Neutrophil (primary cell): ENCODE results near the gene ARID1A.

ENCODE experiments used
- H3K27ac ChIP-seq: fragments of 200-600 bp; sonication (generic); 2 replicates; pipeline ENCODE4 v1.5.1; 2016; ENCODE audit warnings: mild to moderate bottlenecking, moderate library complexity
- H3K27me3 ChIP-seq: fragments of 200-600 bp; sonication (generic); 2 replicates; pipeline ENCODE4 v1.6.0; 2016; ENCODE audit warnings: mild to moderate bottlenecking
- H3K36me3 ChIP-seq: fragments of 200-600 bp; sonication (generic); 2 replicates; pipeline ENCODE4 v1.5.1; 2017
- H3K4me1 ChIP-seq, 2 experiments: fragments of 200-600 bp in 1 of 2; sonication (generic) in 1 of 2; 1 replicate in 1 of 2; 2 replicates in 1 of 2; pipeline versions ENCODE4 v1.5.1 to v1.6.1; 2013 to 2016; ENCODE audit warnings: low read depth in 1 of 2, low read length in 1 of 2, mild to moderate bottlenecking in 1 of 2, moderate library complexity in 1 of 2; ENCODE audit not compliant: control insufficient read depth in 1 of 2, insufficient read depth in 1 of 2
- H3K4me3 ChIP-seq, 2 experiments: fragments of 200-600 bp in 1 of 2; sonication (generic) in 1 of 2; 1 replicate in 1 of 2; 2 replicates in 1 of 2; pipeline ENCODE4 v1.5.1; 2013 to 2016; ENCODE audit warnings: low read depth in 1 of 2, low read length in 1 of 2, mild to moderate bottlenecking in 1 of 2, moderate library complexity in 1 of 2
- H3K9me3 ChIP-seq: fragments of 200-600 bp; sonication (generic); 2 replicates; pipeline ENCODE4 v1.5.1; 2016
- CTCF ChIP-seq: fragments of 200-600 bp; sonication (generic); IDR thresholded peaks from 2 replicates; pipeline ENCODE4 v1.5.1; 2016; ENCODE audit warnings: antibody characterized with exemption

The ARID1A gene

GRCh38 chr1:26684763-26685508 lies 10.9 kb upstream of the ARID1A start:
- TF ChIP-seq CTCF = no peak

GRCh38 chr1:26686795-26687194 lies 9.0 kb upstream of the ARID1A start:
- H3K27ac ChIP-seq = no peak overlapping the region
- H3K9me3 ChIP-seq = no peaks in the 10 kb centered on the region
- peaks cover 24 to 27% of the 10 kb centered on the region in 2 experiments for H3K4me1 ChIP-seq
- no peaks in the 10 kb centered on the region for H3K36me3 ChIP-seq
- H3K27me3 ChIP-seq = no peaks in the 10 kb centered on the region
- TF ChIP-seq CTCF = no peak
- no peak overlapping the region for H3K4me3 ChIP-seq

More at GRCh38 chr1:26684763-26685508, 10.9 kb upstream of the ARID1A start:
- Histone ChIP-seq H3K36me3 (no peaks in the 10 kb centered on the region), H3K9me3 (no peaks in the 10 kb centered on the region), H3K4me3 (no peak overlapping the region), H3K27me3 (no peaks in the 10 kb centered on the region), H3K4me1 (peaks cover 16% of the 10 kb centered on the region in 2 experiments), H3K27ac (no peak overlapping the region)

- Histone ChIP-seq H3K4me1 (peaks cover 37 to 40% of the 10 kb centered on the region in 2 experiments), H3K27ac (no peak overlapping the region), H3K27me3 (no peaks in the 10 kb centered on the region), H3K4me3 (no peak overlapping the region), H3K36me3 (no peaks in the 10 kb centered on the region), H3K9me3 (no peaks in the 10 kb centered on the region)
- TF ChIP-seq CTCF = no peak
Observed at GRCh38 chr1:26689504-26689903, 6.3 kb upstream of the ARID1A start.

GRCh38 chr1:26690157-26690556 lies 5.7 kb upstream of the ARID1A start:
- Histone ChIP-seq H3K4me3 (no peak overlapping the region), H3K4me1 (peaks cover 44 to 47% of the 10 kb centered on the region in 2 experiments)

DNA sequence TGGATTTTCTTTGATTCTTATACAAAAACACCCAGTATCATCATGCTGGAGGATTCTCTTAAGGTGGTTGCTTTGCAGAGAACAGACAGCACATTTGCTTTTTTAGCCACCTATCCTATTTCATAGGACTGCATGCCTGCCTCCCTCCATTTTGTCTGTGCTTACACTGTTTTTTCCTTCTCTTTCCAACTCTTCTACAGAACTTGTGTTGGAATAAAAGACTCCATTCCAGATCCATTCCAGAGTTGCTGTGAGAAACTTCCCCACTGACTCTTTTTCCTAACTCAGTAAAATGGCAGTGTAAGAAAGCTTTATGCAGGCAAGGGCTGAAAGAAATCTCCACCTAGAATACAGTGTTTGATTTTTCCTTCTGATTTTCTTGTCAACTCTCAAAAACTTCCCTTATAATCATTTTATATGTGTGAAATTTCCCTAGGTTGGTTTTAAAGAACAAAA lies 5.2 kb upstream of the ARID1A start:
- TF ChIP-seq CTCF = no peak
- peak overlapping the region; percentile 42 for H3K27ac ChIP-seq

More at GRCh38 chr1:26690157-26690556, 5.7 kb upstream of the ARID1A start:
- no peaks in the 10 kb centered on the region for H3K36me3 ChIP-seq
- no peaks in the 10 kb centered on the region for H3K27me3 ChIP-seq
- TF ChIP-seq CTCF = no peak
- H3K27ac ChIP-seq = peak overlapping the region; percentile 42
- no peaks in the 10 kb centered on the region for H3K9me3 ChIP-seq

More for the DNA sequence above, 5.2 kb upstream of the ARID1A start:
- H3K27me3 ChIP-seq = no peaks in the 10 kb centered on the region
- H3K4me3 ChIP-seq = no peak overlapping the region
- no peaks in the 10 kb centered on the region for H3K36me3 ChIP-seq
- no peaks in the 10 kb centered on the region for H3K9me3 ChIP-seq
- peaks cover 44 to 49% of the 10 kb centered on the region in 2 experiments for H3K4me1 ChIP-seq
